ENCODE data around the gene PLA2G2C.
A peak's percentile ranks its signal among the peaks of the same experiment; 100 is the strongest.

PLA2G2C gene

GRCh38 chr1:20184997-20185833 lies 1.1 kb downstream of the PLA2G2C start:
- no peak for TF ChIP-seq CTCF (IDR thresholded peaks at IDR 0.05; ENCODE audit: unreplicated experiment in 3 of 3)
- H3K27me3 Mint-ChIP-seq (ENCODE audit: low read depth): peaks cover 17% of the 10 kb centered on the region
- H3K36me3 Mint-ChIP-seq (ENCODE audit: low read depth): no peaks in the 10 kb centered on the region
- H3K9me3 Mint-ChIP-seq: no peaks in the 10 kb centered on the region
- H3K4me3 Mint-ChIP-seq: peak overlapping the region; percentile 65 to 77 (median 73)
- peaks cover 50% of the 10 kb centered on the region for H3K4me1 Mint-ChIP-seq
- H3K27ac Mint-ChIP-seq: peak overlapping the region; percentile 7 to 25 (median 11)

GRCh38 chr1:20184481-20184900 lies 1.8 kb downstream of the PLA2G2C start:
- peaks cover 17% of the 10 kb centered on the region for H3K27me3 Mint-ChIP-seq (ENCODE audit: low read depth)
- no peak for TF ChIP-seq CTCF (IDR thresholded peaks at IDR 0.05; ENCODE audit: unreplicated experiment in 3 of 3)

GRCh38 chr1:20183616-20184271 lies 2.6 kb downstream of the PLA2G2C start:
- H3K9me3 Mint-ChIP-seq: no peaks in the 10 kb centered on the region
- peaks cover 17% of the 10 kb centered on the region for H3K27me3 Mint-ChIP-seq (ENCODE audit: low read depth)
- H3K36me3 Mint-ChIP-seq (ENCODE audit: low read depth): no peaks in the 10 kb centered on the region
- no peak overlapping the region for H3K27ac Mint-ChIP-seq
- peak overlapping the region; percentile 37 to 55 (median 40) for H3K4me3 Mint-ChIP-seq
- TF ChIP-seq CTCF (IDR thresholded peaks at IDR 0.05; ENCODE audit: unreplicated experiment in 3 of 3): no peak
- H3K4me1 Mint-ChIP-seq: peaks cover 43% of the 10 kb centered on the region

More at GRCh38 chr1:20184481-20184900, 1.8 kb downstream of the PLA2G2C start:
- peak overlapping the region; percentile 37 to 77 (median 55) for H3K4me3 Mint-ChIP-seq
- no peaks in the 10 kb centered on the region for H3K9me3 Mint-ChIP-seq
- no peaks in the 10 kb centered on the region for H3K36me3 Mint-ChIP-seq (ENCODE audit: low read depth)
- H3K4me1 Mint-ChIP-seq: peaks cover 45% of the 10 kb centered on the region
- peak overlapping the region in 1 of 3 experiments; percentile 24 for H3K27ac Mint-ChIP-seq

GRCh38 chr1:20183035-20183434 lies 3.3 kb downstream of the PLA2G2C start:
- Mint-ChIP-seq H3K36me3 (ENCODE audit: low read depth) (no peaks in the 10 kb centered on the region), H3K9me3 (no peaks in the 10 kb centered on the region), H3K4me3 (no peak overlapping the region), H3K4me1 (peaks cover 37% of the 10 kb centered on the region), H3K27me3 (ENCODE audit: low read depth) (peaks cover 21% of the 10 kb centered on the region), H3K27ac (no peak overlapping the region)
- TF ChIP-seq CTCF (IDR thresholded peaks at IDR 0.05; ENCODE audit: unreplicated experiment in 3 of 3): no peak

- Mint-ChIP-seq H3K27me3 (ENCODE audit: low read depth) (peaks cover 21% of the 10 kb centered on the region), H3K9me3 (no peaks in the 10 kb centered on the region), H3K36me3 (ENCODE audit: low read depth) (no peaks in the 10 kb centered on the region), H3K4me3 (no peak overlapping the region), H3K27ac (no peak overlapping the region), H3K4me1 (peaks cover 30% of the 10 kb centered on the region)
- no peak for TF ChIP-seq CTCF (IDR thresholded peaks at IDR 0.05; ENCODE audit: unreplicated experiment in 3 of 3)
Observed at GRCh38 chr1:20182415-20182814, 3.9 kb downstream of the PLA2G2C start.

Measured in nephron (organoid).